Activated CD8-positive, alpha-beta memory T cell treated with anti-CD3 and anti-CD28 coated beads, Interleukin-2, amount 10 ng/mL, durations not matched to agents 7 days and 5 days (primary cell): ENCODE measurements around the gene FARP1. TPM values are rescaled to one million over a fixed set of nuclear protein-coding genes. Genes with fewer than 3 reads are reported as not detected.
A peak's percentile ranks its signal among the peaks of the same experiment; 100 is the strongest.

ENCODE experiments used
- ATAC-seq: fragments of 150-1000 bp; cut with Tn5 transposase; one replicate; pipeline ENCODE4 v1.10.0; 2021; ENCODE audit warnings: moderate library complexity
- CTCF ChIA-PET: fragments of 350-600 bp; sonication (Branson Sonifier 250); formaldehyde crosslinking; loops from one replicate; lab custom pipeline; 2021; ENCODE audit warnings: antibody characterized with exemption; lab: Charles Lee
- DNase-seq: peaks from one replicate; pipeline ENCODE4 v3.0.0-alpha.2; 2020
- H3K27ac Mint-ChIP-seq: one replicate; pipeline ENCODE4 v1.8.0; 2021; ENCODE audit warnings: mild to moderate bottlenecking, mixed read lengths
- H3K27me3 Mint-ChIP-seq: one replicate; pipeline ENCODE4 v1.8.0; 2021; ENCODE audit warnings: mixed read lengths
- H3K36me3 Mint-ChIP-seq: one replicate; pipeline ENCODE4 v1.8.0; 2021; ENCODE audit warnings: mild to moderate bottlenecking, mixed read lengths
- H3K4me1 Mint-ChIP-seq: one replicate; pipeline ENCODE4 v1.8.0; 2021; ENCODE audit warnings: mixed read lengths
- H3K4me3 Mint-ChIP-seq: one replicate; pipeline ENCODE4 v1.8.0; 2021; ENCODE audit warnings: mild to moderate bottlenecking, moderate library complexity, mixed read lengths
- H3K9me3 Mint-ChIP-seq: one replicate; pipeline ENCODE4 v1.8.0; 2022; ENCODE audit warnings: low read depth, mixed read lengths
- total RNA-seq, 2 experiments: library from RNA; stranded (reverse); gene quantifications; one replicate each; pipeline ENCODE4 v1.2.3, GENCODE V29; 2021

Gene FARP1
- total RNA-seq, 2 experiments from 2014 or later = 0.44 to 0.87 TPM

DNA sequence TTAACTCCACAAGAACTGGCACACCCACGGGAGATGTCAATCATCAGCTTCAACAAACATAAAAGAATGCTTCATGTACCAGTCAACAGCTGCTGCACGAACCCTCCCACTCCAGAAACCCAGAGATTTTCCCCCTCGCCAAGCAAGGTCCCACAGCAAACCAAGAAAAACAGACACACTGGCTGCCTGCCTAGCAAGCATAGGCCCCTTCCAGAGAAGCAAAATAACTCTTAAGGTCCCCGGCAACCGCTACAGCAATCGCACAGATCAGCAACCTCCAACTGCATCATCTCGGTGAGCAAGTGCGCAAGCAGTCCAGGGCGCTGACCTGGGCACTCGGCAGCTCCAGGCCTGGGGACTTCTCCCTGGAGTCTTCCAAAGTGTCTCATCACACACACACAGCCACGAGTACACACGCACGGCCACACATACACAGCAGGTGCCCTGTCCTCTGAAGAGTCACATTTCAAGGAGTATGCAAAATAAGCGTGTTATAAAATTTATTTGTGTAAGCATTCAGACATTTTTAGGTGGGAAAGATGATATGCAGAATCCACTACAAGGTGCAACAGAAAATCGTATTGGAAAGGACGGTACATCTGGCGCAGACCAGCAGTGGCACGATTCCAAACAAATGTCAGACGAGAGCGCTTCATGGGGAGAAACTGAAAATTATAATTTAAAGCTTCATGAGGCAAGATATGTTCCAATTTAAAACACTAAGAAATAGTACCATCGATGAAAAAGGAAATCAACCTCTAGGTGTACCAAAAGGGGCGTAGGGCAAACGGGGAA lies 309.0 kb downstream of the FARP1 start:
- Mint-ChIP-seq H3K36me3 (peaks cover 26% of the 10 kb centered on the region), H3K27ac (peak overlapping the region; percentile 11), H3K4me1 (peaks cover 16% of the 10 kb centered on the region), H3K27me3 (no peaks in the 10 kb centered on the region), H3K4me3 (no peak overlapping the region), H3K9me3 (no peaks in the 10 kb centered on the region)
- no peak for ATAC-seq
- CTCF ChIA-PET = interaction anchor here (2.0 kb wide), 1 partner anchor 221 kb away, joined by 6 read pairs; no protein-coding TSS in a partner anchor
- DNase-seq = no peak

DNA sequence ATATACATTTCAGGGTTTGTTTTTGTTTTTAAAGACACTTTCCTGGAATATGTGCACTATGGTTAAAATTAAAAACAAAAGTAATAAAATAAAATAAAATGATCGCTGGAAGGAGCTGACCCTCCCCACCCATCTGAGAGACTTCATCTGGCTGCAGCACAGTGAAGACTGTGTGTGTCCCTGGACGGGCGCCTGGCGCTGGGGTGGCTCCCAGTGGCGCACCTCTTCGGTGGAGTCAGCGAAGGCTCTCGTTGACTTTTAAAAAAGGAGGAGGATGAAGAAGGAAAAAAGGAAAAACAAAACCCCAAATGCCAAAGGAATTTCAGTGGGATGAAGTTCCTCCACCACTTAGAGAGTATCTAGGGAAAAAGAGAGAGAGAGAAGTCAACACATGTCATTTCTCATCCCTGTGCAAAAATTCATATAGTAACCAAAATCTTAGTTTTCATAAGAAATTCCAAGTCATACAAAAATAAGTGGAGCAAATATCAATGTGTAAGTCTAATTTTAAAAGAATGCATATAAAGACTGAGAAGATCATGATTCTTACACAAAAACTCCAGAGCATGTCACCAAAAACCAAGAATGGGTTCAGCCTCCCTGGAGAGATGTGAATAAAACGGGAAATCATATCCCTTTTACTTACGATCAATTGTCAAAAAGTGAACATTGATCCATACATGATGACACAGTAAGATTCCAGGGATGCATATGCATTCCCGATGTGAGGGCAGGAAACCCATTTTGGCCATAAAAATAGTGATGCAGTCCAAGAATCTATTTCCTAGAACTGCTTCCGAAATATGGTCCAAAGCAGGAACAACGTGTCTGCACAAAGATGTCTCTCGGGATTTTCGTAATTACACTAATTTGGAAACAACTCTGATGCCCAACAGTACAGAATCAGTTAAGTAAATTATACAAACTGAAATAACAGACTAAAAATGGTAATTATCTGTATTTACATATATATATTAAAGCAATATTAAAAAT lies 310.3 kb downstream of the FARP1 start:
- Mint-ChIP-seq H3K27me3 (no peaks in the 10 kb centered on the region), H3K4me3 (no peak overlapping the region), H3K27ac (no peak overlapping the region), H3K36me3 (peaks cover 32% of the 10 kb centered on the region), H3K9me3 (no peaks in the 10 kb centered on the region), H3K4me1 (peaks cover 16% of the 10 kb centered on the region)
- no peak for DNase-seq
- CTCF ChIA-PET = no interaction called here
- ATAC-seq = no peak

DNA sequence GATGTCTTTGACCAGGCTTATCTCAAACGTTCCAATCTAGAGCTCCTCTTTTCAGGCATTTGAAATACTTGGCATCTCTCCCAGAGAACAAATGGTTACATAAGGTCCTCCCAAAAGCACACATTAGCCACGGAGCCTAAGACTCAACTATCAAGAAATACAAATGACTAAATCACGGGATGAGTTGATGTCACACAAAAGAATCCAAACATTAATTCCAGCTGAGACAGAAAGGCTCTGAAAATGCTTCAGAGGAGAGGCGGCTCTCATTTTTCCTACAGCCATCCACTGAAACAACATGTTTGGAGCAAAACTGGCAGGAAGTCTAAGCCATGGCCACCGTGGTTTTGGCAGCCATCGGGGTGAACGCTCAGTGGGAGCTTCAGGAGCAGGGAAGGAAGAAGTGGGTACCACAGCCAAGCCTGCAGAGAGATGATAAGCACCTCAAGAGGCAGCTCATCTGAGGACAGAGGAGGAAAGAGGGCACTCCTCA lies 311.5 kb downstream of the FARP1 start:
- CTCF ChIA-PET = interaction anchor here (0.9 to 1.5 kb wide), 3 partner anchors 8 to 202 kb away, joined by 3 to 9 read pairs (median 4); no protein-coding TSS in a partner anchor
- no peak for ATAC-seq
- H3K4me3 Mint-ChIP-seq = no peak overlapping the region
- DNase-seq = no peak
- peaks cover 34% of the 10 kb centered on the region for H3K36me3 Mint-ChIP-seq
- peaks cover 16% of the 10 kb centered on the region for H3K4me1 Mint-ChIP-seq
- H3K27ac Mint-ChIP-seq = no peak overlapping the region
- no peaks in the 10 kb centered on the region for H3K27me3 Mint-ChIP-seq
- no peaks in the 10 kb centered on the region for H3K9me3 Mint-ChIP-seq

DNA sequence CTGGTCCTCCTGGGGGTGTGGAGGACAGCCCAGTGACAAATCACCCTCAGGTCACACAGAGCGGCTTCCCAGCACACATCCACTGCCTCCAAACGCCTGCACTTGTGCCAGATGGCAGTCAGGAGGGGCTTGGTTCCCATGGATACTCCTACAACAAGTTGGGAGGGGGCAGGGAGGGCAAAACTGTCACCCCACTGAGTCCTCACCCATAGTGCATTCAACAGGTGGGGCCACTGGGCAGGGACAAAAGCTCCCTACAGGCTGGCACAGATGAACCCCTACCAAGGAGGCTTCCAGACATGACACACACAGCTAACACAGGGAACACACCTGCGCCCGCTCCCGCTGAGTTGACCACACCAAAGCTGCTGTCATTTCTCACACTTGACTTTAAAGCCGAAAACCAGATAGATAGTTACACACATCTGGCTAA lies 313.5 kb downstream of the FARP1 start:
- no peak for DNase-seq
- no peak for ATAC-seq
- Mint-ChIP-seq H3K4me1 (peaks cover 5% of the 10 kb centered on the region), H3K9me3 (no peaks in the 10 kb centered on the region), H3K4me3 (no peak overlapping the region), H3K36me3 (peaks cover 37% of the 10 kb centered on the region), H3K27ac (no peak overlapping the region), H3K27me3 (no peaks in the 10 kb centered on the region)
- CTCF ChIA-PET = no interaction called here

DNA sequence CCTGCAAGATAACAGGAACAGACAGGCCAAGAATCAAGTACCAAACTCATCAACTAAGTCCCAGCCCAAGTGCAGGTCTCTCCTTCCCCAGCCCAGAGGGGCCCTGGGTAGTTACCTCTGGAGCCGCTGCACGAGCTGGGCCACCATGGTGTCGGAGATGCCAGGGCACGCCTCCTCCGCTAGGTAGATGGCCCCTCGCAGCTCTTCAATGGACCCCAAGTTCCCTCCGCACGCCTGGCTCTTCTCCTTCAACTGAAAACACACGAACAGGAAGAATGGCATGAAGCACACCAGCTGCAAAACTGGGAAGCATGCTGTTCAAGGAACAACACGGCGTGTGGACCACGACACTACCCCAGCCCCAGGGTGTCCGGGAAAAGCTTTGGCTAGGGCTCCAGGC lies 314.2 kb downstream of the FARP1 start:
- H3K36me3 Mint-ChIP-seq = peaks cover 34% of the 10 kb centered on the region
- H3K4me3 Mint-ChIP-seq = no peak overlapping the region
- no peak for DNase-seq
- H3K9me3 Mint-ChIP-seq = no peaks in the 10 kb centered on the region
- CTCF ChIA-PET = no interaction called here
- H3K27me3 Mint-ChIP-seq = no peaks in the 10 kb centered on the region
- H3K27ac Mint-ChIP-seq = no peak overlapping the region
- no peaks in the 10 kb centered on the region for H3K4me1 Mint-ChIP-seq
- ATAC-seq = no peak

- ATAC-seq = no peak
- Mint-ChIP-seq H3K36me3 (peaks cover 35% of the 10 kb centered on the region), H3K27me3 (no peaks in the 10 kb centered on the region), H3K4me1 (no peaks in the 10 kb centered on the region), H3K4me3 (no peak overlapping the region), H3K9me3 (no peaks in the 10 kb centered on the region), H3K27ac (no peak overlapping the region)
- no peak for DNase-seq
- CTCF ChIA-PET = no interaction called here
These were observed 315.5 kb downstream of the FARP1 start for GRCh38 chr13:98458431-98458830.

GRCh38 chr13:98459171-98459681 lies 316.3 kb downstream of the FARP1 start:
- ATAC-seq = no peak
- DNase-seq = no peak
- no peaks in the 10 kb centered on the region for H3K4me1 Mint-ChIP-seq
- no peak overlapping the region for H3K4me3 Mint-ChIP-seq
- CTCF ChIA-PET = no interaction called here
- no peaks in the 10 kb centered on the region for H3K27me3 Mint-ChIP-seq
- no peaks in the 10 kb centered on the region for H3K9me3 Mint-ChIP-seq
- peaks cover 38% of the 10 kb centered on the region for H3K36me3 Mint-ChIP-seq
- H3K27ac Mint-ChIP-seq = no peak overlapping the region

DNA sequence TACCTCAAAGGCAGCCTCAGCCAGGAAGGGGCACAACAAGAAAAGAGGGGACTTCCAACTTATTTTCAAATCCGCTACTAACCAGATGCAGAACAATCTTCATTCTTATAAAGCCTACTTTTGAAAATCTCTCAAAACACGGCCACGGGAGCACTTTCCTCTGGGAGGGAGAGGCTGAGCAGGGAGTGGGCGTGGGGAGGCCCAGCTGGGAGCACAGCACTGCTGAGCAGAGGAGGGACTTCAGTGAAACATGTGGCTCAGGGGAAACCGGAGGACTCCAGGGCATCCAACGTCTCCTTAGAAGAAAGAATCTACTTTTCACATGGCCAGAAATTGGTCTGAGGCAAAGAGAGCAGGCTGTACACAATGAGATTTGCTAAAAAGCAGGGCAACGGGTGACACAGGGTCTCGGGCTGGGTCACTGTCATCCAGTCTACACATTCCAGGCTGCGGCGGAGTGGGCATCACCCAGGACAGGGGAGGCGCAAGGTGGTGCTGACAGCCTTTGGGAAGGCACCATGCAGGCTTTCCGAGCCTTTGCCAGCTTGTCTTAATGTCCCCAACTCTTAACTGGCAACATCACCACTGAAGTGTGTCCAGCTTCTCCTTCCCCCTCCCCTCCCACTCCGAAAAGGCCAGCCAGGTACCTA lies 317.0 kb downstream of the FARP1 start:
- no peaks in the 10 kb centered on the region for H3K9me3 Mint-ChIP-seq
- DNase-seq = no peak
- peaks cover 36% of the 10 kb centered on the region for H3K36me3 Mint-ChIP-seq
- CTCF ChIA-PET = no interaction called here
- no peak for ATAC-seq
- H3K4me1 Mint-ChIP-seq = no peaks in the 10 kb centered on the region
- H3K27ac Mint-ChIP-seq = no peak overlapping the region
- H3K27me3 Mint-ChIP-seq = no peaks in the 10 kb centered on the region
- no peak overlapping the region for H3K4me3 Mint-ChIP-seq

- H3K4me3 Mint-ChIP-seq = no peak overlapping the region
- H3K36me3 Mint-ChIP-seq = peaks cover 38% of the 10 kb centered on the region
- no peak for DNase-seq
- CTCF ChIA-PET = no interaction called here
- ATAC-seq = no peak
- peaks cover 4% of the 10 kb centered on the region for H3K4me1 Mint-ChIP-seq
- H3K27ac Mint-ChIP-seq = no peak overlapping the region
- H3K9me3 Mint-ChIP-seq = no peaks in the 10 kb centered on the region
- H3K27me3 Mint-ChIP-seq = no peaks in the 10 kb centered on the region
These were observed 317.6 kb downstream of the FARP1 start for GRCh38 chr13:98460516-98460915.

GRCh38 chr13:98461486-98462240 lies 318.8 kb downstream of the FARP1 start:
- no peaks in the 10 kb centered on the region for H3K27me3 Mint-ChIP-seq
- peaks cover 9% of the 10 kb centered on the region for H3K4me1 Mint-ChIP-seq
- no peak overlapping the region for H3K4me3 Mint-ChIP-seq
- peaks cover 42% of the 10 kb centered on the region for H3K36me3 Mint-ChIP-seq
- CTCF ChIA-PET = no interaction called here
- no peaks in the 10 kb centered on the region for H3K9me3 Mint-ChIP-seq
- DNase-seq (no peak), ATAC-seq (no peak)
- H3K27ac Mint-ChIP-seq = no peak overlapping the region

- Mint-ChIP-seq H3K4me3 (no peak overlapping the region), H3K4me1 (peaks cover 9% of the 10 kb centered on the region), H3K9me3 (no peaks in the 10 kb centered on the region), H3K27ac (no peak overlapping the region), H3K36me3 (peaks cover 40% of the 10 kb centered on the region), H3K27me3 (no peaks in the 10 kb centered on the region)
- DNase-seq = no peak
- no peak for ATAC-seq
- CTCF ChIA-PET = no interaction called here
These were observed 319.5 kb downstream of the FARP1 start for GRCh38 chr13:98462241-98462882.

DNA sequence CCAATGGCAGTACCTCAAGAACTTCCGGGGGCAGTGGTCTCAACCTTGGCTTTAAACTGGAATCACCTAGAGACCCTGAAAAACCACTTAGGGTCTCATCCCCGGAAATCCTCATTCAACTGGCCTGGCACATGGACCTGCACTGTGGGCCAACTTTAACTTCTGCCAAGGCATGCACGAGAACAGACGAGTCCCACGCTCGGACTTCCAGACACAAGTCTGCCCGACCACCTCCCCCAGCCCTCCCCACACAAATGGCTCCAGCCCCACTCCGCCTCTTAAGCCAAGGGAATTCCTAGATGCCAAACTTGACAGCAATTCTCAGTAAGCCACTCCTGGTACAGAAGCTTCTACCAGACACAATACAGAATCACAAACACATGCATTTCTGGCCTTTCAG lies 320.1 kb downstream of the FARP1 start:
- CTCF ChIA-PET = no interaction called here
- Mint-ChIP-seq H3K9me3 (no peaks in the 10 kb centered on the region), H3K4me1 (peaks cover 9% of the 10 kb centered on the region), H3K27me3 (no peaks in the 10 kb centered on the region), H3K36me3 (peaks cover 38% of the 10 kb centered on the region), H3K27ac (no peak overlapping the region), H3K4me3 (no peak overlapping the region)
- ATAC-seq (no peak), DNase-seq (no peak)
